ENCODE measurements around the gene SEMA3C.

Gene SEMA3C

GRCh38 chr7:80749270-80749669 is 169.6 kb downstream of the SEMA3C start:
- no peak overlapping the region for H3K4me3 ChIP-seq (ENCODE audit: low read depth, low read length)
- H3K36me3 ChIP-seq (ENCODE audit: control insufficient read depth, insufficient read depth, low read length): no peaks in the 10 kb centered on the region
- H2AFZ ChIP-seq: no peak overlapping the region
- no peaks in the 10 kb centered on the region for H3K9me3 ChIP-seq (ENCODE audit: control insufficient read depth, low read length)
- H3K27ac ChIP-seq: no peak overlapping the region
- TF ChIP-seq CTCF (IDR thresholded peaks at IDR 0.05): no peak
- H3K79me2 ChIP-seq: no peaks in the 10 kb centered on the region
- no peaks in the 10 kb centered on the region for H3K27me3 ChIP-seq (ENCODE audit: control insufficient read depth, insufficient read depth, low read length)
- no peaks in the 10 kb centered on the region for H3K4me1 ChIP-seq
- no peak overlapping the region for H3K9ac ChIP-seq
- H3K4me2 ChIP-seq (ENCODE audit: low read length): no peak overlapping the region

GRCh38 chr7:80748363-80749042 is 170.3 kb downstream of the SEMA3C start:
- Histone ChIP-seq H3K4me2 (ENCODE audit: low read length) (no peak overlapping the region), H3K79me2 (no peaks in the 10 kb centered on the region), H3K4me1 (no peaks in the 10 kb centered on the region), H2AFZ (no peak overlapping the region), H3K9ac (no peak overlapping the region), H3K27me3 (ENCODE audit: control insufficient read depth, insufficient read depth, low read length) (no peaks in the 10 kb centered on the region), H3K4me3 (ENCODE audit: low read depth, low read length) (no peak overlapping the region), H3K9me3 (ENCODE audit: control insufficient read depth, low read length) (no peaks in the 10 kb centered on the region), H3K27ac (no peak overlapping the region), H3K36me3 (ENCODE audit: control insufficient read depth, insufficient read depth, low read length) (no peaks in the 10 kb centered on the region)
- TF ChIP-seq CTCF (IDR thresholded peaks at IDR 0.05): no peak

- H3K4me3 ChIP-seq (ENCODE audit: low read depth, low read length): no peak overlapping the region
- TF ChIP-seq CTCF (IDR thresholded peaks at IDR 0.05): no peak
- no peaks in the 10 kb centered on the region for H3K79me2 ChIP-seq
- H3K36me3 ChIP-seq (ENCODE audit: control insufficient read depth, insufficient read depth, low read length): no peaks in the 10 kb centered on the region
- H3K27ac ChIP-seq: no peak overlapping the region
- H3K4me2 ChIP-seq (ENCODE audit: low read length): no peak overlapping the region
- no peak overlapping the region for H2AFZ ChIP-seq
- no peaks in the 10 kb centered on the region for H3K27me3 ChIP-seq (ENCODE audit: control insufficient read depth, insufficient read depth, low read length)
- no peaks in the 10 kb centered on the region for H3K4me1 ChIP-seq
- no peak overlapping the region for H3K9ac ChIP-seq
- no peaks in the 10 kb centered on the region for H3K9me3 ChIP-seq (ENCODE audit: control insufficient read depth, low read length)
Observed at GRCh38 chr7:80740778-80741545, 177.9 kb downstream of the SEMA3C start.

- H3K4me1 ChIP-seq: no peaks in the 10 kb centered on the region
- H3K4me3 ChIP-seq (ENCODE audit: low read depth, low read length): no peak overlapping the region
- no peak overlapping the region for H3K4me2 ChIP-seq (ENCODE audit: low read length)
- no peaks in the 10 kb centered on the region for H3K79me2 ChIP-seq
- no peak for TF ChIP-seq CTCF (IDR thresholded peaks at IDR 0.05)
- no peak overlapping the region for H2AFZ ChIP-seq
- H3K27ac ChIP-seq: no peak overlapping the region
- no peaks in the 10 kb centered on the region for H3K36me3 ChIP-seq (ENCODE audit: control insufficient read depth, insufficient read depth, low read length)
- no peak overlapping the region for H3K9ac ChIP-seq
- no peaks in the 10 kb centered on the region for H3K27me3 ChIP-seq (ENCODE audit: control insufficient read depth, insufficient read depth, low read length)
- H3K9me3 ChIP-seq (ENCODE audit: control insufficient read depth, low read length): no peaks in the 10 kb centered on the region
Observed at GRCh38 chr7:80736371-80737125, 182.3 kb downstream of the SEMA3C start.

Data from parathyroid adenoma (tissue), 2 donors.